NCI-H226 (cell line): ENCODE measurements around the gene LRRC53.

Experiments
- DNase-seq: peaks from one replicate; pipeline ENCODE4 v3.0.0-alpha.2; 2015

LRRC53 gene, protein sequence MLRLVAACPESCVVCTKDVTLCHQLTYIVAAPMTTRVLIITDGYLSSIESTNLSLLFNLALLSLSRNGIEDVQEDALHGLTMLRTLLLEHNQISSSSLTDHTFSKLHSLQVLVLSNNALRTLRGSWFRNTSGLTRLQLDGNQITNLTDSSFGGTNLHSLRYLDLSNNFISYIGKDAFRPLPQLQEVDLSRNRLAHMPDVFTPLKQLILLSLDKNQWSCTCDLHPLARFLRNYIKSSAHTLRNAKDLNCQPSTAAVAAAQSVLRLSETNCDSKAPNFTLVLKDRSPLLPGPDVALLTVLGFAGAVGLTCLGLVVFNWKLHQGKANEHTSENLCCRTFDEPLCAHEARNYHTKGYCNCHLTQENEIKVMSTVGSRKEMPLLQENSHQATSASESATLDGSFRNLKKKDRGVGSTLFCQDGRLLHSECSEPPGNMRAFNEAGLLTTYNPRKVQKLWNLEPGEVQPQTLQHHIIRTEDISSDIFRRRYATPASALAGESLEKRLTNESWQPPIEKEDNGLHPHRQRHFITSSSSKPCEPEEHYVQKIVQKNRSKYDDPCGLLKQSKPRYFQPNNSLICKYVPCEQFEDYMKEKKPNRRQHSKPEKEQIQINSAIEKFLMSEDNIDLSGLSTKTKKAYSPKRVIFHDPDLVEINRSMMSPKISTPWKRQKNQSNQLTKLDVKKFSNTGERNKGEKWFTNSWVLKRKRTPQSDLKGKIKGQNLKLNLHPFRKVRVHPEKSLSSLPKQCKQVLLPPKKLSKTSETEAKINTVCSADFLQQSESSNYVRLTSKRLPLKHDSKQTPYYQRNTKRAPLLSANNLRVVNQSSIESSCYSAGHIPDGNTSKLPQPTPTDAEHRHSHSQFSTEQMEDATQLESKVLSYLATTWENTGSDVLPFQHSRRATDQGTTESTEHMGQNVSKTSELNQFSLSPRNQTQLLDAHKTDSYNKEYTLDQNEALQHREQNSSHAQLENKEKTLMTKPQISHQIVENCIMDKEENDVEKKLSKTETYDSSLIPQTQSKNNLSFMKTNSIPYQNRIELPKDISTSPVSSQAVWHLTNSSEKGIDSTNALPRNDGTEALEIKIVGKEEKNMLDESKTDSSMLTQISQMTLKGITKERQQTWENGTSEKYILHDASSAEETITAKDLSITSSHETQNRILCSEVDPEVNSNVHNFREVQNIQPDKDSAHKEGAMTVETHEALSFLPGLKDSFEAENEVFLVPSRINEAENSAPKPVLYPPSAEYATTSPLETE

DNA sequence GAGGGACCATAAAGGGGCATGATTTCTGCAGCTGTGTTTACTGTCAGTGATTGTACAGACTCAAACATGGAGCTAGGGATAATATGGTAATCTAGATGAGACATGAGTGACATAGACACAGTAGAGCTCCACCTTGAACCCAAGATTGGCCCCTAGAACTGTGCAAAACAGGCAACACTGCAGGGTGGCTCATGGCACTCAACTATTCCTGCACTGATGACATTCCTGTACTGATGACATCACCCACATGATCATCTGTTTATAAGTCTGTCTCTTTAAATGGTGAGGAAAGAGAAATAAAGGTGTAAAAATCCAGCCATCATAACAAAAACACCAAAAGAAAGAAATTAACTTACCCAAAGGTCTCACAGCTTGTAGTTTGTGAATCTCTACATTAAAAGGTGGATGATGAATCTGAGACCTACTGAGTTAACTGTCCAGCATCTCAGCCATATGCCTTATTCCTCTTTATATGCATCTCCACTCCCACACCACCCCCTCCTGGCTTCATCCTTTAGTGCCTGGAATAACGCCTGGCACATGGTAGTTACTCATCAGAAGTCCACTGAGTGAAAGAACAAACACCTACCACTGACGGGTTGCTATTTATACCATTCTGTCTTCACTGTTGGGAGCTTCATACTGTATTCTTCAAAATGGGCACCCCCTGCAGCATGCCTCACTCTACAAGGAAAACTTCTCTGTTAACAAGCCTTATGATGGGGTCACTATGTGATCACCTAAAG is at the start of gene LRRC53:
Gene LRRC53 (minus strand): TSS at position 442 of the 746 bp plus-strand sequence. CDS start 29,262 bp downstream, outside the sequence.
- DNase-seq, result no peak

DNA sequence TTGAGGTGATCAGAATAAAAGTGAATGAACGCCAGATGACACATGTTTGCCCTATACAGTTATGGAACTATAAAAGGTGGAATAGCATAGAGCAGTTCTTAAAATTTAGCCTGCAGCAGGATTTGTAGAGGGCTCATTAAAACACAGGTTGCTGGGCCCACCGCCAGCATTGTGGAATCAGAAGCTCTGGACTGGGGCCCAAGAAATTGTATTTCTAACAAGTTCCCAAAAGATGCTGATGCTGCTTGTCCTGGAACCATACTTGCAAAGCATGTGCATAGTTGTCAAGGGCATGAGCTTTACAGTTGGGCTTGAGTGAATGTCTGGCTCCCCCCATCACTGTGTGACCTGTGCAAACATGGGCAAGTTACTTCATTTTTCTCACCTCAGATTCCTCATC is 37.5 kb upstream of the LRRC53 start:
- no peak for DNase-seq

DNA sequence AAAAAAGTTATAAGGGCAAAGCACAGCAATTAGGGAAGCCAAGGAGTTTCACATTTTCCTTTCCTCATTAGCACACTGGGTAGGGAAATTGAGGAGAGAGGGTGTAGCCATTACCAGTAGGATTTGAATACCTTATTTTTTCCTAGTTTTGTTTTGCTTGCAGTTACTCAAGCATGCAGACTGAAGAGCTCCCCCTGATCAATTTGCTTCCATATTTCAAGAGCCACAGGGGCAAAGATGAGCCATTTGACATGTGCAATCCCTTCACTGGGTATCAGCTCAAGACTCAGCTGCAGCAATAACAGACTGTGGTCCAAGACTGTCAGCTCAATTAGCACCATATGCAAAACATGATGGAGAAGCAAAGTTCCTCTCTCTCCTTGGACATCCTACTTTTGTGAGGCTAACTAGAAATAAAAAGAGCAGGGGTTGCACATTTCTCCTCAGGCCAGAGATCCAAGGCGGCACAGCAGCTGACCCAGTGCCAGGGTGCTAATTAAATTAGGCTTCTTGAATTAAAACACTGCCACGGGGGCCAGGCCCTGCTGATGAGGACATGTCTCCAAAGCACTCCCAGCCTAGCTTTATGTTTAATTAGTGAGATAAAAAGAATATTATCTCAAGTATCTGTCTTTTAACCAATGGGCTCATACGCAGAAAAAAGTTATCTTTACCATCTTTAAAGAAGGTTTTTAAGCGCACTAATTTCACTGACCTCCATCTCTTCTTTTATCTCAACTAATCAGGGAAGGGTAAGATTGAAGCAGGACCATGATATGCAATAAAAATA is 36.7 kb upstream of the LRRC53 start:
- no peak for DNase-seq

DNA sequence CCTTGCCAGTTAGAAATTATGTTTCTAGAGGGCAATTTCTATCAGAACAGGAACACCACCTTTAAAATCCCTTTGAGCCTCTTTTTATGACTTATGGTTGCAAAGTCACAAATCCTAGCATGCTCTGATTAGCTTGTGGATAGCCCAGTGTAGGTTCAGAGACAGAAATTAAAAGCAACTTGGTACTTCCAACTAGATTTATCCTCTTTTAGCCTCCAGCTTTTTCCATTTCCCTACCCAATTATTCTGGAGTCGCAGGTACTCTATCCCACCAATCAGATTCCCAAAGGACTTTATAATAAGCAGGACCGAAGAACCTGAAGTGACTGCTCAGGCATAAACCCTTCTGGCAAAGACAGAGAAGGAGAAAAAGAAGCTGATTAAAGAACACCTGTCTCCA is 33.4 kb upstream of the LRRC53 start:
- no peak for DNase-seq

DNA sequence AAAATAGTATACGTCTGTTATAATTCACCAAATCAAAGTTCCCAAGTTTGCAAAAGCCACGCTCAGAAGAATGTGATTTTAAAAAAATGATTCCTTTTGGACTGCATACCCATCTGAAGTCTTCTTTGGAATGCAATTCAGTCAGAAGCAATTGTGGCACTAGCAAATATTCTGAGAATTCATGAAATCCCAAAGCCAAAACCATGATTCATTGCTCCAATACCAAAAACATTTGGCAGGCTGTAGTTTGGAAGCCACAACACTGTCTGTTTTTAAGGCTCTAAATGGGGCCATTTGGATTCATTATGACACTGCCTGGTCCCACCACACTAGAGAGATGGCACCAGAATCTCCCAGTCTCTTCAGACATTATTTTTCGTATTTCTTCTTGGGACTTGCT is 21.8 kb upstream of the LRRC53 start:
- no peak for DNase-seq

DNA sequence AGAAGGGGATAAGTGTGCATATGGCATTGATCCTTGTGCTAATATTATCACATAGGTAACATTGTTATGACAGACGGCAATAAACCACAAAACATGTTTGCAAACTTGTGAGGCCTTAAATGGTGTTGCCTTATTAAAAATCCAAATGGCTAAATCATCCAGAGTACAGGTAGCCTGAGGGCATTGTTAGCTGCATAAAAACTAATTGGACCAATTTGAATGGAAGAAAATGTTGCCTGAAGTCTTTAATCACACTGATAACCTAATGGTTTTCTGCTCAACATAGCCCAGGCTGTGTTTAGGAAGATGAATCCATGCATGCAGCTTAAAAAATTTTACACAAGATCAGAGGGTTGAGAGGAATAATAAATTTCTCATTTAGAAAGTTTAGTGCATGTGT is 19.4 kb upstream of the LRRC53 start:
- DNase-seq, result no peak

DNA sequence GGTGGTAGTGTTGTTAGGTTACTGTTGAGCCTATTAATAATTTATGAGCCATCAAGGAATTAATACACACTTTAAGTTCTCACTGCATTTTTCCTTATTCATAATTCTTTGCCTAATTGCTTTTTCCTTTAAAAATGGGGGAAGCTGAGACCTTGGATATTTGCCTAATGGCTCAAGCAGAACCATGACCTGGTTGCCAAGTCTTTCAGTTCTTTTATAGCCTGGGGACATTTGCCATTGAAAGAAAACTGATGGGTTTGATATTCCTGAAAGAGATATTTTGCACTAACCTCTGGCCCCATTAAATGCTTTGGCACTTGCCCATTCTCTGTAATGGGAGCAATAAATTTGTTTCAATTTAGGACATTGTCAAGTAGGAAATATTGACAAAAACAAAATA is 18.5 kb upstream of the LRRC53 start:
- DNase-seq, result no peak

DNA sequence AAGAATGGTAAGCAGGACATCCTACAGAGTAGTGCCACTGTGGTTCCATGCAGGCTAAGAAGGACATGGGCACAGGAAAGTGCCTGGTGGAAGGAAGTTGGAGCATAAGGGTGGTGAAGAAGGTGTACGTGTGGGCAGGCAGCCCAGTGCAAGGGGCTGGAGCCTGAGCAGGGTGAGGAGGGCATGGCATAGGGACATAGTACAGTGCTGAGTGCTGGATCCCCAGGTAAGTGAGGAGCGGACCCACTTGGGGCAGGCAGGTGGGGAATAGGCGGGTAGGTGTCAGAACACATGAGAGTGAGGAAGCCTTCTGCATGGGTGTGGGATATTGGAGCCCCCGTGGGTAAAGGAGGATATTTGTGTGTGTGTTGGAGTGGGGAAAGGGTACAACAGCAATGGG is 15.7 kb upstream of the LRRC53 start:
- no peak for DNase-seq

DNA sequence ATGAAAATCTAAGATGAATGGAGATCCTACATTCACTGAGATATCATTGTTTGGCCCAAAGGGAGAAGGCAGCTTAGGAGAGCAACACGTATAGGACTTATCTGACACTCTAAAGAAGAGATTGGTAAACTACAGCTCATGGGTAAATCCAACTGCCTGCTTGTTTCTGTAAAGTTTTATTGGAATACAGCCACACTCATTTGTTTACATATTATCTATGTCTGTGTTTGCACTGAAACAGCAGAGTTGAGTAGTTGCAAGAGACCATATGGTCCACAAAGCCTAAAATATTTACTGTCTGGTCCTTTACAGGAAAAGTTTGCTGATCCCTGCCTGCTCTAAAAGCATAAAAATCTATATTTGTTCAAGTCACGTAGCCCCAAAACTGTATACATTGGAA is 14.3 kb upstream of the LRRC53 start:
- no peak for DNase-seq

DNA sequence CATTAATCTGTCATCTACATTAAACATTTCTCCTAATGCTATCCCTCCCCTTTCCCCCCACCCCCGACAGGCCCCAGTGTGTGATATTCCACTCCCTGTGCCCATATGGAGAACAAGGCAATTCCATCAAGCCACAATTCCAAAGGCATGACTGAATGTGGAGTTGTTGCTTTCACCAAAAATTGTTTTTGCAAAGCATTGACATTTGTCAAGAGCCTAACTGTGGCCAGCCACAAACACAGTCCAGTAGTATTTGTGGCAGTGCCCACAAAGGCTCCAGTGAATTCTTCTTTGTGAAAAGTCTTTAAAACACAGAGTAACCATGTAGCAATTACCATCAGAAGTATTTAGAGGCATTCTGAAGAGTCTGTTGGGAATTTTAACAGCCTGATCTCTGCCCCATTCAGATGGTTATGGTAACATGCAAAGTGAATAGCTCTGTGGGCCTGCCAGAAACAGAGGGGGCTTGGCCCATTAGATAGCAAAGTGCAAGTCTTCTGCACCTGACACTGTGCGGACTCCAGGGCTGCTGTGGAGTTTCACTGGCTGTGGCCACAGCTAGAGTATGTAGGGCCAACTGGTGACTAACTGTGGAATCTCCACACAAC is 11.6 kb upstream of the LRRC53 start:
- no peak for DNase-seq

DNA sequence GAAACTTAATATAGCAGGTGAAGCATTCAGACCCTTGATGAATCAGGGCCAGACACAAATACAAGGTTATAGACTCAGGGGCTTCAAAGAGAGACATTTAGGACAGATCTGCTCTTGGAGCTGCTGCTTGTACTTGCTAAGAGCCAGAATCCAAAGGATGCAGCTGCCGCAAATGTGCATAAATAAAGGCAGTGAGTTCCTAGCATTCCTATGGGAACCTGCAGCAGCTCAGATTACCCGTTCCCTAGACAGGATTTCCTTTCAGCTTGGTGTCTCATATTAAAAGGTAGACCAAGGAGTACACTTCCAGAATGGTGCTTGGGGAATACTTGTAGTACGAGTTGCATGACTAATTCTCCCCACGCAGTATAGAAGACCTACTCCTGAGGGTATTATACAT is 9.7 kb upstream of the LRRC53 start:
- no peak for DNase-seq

DNA sequence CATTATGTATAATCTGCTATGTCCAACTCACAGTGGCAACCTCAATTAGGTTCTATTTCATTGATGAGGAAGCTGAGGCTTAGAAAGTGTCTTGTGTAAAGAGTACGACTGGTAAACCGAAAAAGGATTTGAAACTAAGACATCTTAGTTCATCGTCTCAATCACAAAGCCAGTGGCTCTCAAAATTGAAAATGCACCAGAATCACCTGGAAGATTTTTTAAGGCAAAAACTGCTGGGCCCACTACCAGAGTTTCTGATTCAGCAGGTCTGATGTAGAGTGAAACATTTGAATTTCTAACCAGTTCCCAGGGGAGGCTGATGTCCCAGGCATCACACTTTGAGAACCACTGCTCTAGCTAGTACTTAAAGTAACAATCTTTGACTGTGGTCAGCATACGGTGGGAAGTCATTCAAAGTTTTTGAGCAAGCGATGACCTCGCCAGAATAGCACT is 5.2 kb upstream of the LRRC53 start:
- no peak for DNase-seq

DNA sequence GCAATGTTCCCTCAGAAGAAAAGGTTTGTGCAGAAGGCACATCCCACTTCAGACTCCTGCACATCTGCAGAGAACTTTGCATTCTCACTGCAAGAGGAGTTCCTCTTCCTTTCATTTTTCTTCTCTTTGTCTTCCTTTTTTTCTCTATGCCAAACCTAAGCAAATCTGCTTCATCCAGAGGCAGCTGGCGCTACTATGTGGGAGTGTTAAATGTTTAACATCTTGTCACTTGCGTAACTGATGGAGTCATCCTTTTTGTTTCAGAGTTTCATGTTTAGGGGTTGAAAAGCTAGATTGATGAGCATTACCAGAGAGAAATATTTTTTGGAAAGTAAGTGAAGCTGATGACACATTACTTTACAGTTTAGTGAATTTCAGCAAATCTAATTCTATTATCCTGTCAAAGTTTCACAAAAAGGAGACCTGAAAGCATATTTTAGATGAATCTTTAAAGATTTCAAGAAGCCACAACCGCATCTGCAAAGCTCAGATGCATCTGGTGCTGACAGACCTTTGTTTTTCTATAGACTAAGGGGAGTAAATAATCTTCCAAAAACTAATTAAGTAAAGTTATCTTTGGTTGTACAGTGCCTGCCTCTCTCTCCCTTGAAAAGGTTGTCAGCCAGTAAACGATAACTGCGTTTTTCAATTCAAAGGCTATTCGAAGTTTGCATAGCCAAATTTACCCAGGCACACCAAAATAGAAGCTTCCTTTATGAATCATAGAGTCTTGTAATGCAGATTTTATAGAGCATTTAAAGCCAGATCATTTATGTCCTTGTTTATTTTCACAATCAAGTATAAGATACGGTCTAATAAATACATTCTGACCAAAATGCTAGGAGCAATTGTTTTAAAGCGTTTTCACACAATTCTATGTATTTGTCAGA is 1.2 kb upstream of the LRRC53 start:
- no peak for DNase-seq

DNA sequence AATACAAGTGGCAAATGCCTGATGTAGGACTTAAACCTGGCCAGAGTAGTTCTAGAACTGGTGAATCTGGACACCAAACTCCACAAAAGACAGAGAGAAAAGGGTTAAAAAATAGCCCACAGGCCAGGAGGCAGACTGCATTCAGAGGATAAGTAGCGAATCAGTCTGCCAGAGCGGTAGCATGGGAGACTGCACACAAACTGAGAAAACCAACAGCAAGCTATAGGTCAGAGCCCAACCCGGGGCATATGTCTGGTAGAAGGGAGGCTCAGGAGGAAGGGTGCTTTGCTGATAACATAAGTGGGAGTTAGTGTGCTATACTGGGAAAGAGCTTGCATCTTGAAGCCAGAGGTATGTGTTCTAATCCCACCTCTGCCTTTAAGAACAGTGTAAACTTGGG is 4.0 kb downstream of the LRRC53 start:
- no peak for DNase-seq

DNA sequence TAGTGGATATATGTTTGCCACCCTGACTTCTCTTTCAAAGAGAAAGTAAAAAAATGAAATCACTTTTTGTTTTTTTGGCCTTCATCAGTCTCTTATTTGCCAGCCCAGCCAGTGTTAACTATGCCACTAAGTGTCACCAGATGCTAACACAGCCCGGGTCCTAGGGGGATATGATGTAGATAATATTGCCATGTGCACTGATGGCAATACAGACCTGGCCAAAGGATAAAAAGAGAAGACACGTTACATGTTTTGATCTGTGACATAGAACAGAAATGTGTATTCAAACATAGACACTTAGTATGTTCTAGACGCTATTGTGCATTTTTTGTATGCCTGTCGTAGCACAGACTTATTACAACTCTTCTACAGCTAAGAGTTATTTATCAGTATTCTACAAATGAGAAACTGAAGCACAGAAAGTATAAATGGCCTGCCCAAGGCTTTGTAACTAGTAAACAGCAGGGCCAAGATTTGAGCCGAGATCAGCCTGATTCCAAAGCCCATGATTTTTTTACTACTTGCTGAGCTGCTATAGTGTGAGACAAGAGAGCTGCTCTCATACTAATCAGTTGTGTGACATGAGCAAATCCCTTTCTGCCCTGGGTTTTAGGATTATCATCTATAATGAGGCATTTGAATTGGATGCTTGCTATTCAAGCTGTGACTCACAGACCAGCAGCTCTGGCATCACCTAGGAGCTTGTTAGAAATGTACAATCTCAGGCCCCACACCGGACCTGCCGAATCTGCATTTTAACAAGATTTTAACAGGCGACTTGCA is 6.3 kb downstream of the LRRC53 start:
- no peak for DNase-seq

DNA sequence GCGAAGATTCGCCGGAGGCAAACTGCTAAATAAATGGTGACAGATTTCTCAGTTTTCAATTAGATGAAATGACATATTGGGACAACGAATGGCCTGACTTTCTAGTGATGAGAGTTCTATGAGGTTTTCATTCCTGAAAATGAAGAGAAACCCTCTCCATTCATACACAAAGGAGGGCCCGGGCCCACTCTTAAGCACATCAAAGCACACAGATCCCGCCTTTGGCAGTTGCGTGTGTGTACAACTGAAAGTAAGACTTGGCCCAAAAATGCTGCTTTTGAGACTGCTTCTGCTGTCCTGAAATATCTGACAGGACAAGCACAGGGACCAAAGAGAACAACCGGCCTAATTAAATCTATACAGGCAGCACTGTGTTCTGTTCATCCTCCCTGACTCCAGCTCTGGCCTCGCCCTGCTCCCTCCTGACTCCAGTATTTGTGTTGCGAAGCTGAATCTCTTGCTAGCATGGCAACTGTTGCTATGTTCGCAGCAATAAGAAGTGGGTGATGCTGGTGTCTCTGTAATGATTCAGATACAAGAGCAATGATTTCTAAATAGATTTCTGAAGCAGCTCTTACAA is 7.4 kb downstream of the LRRC53 start:
- no peak for DNase-seq

DNA sequence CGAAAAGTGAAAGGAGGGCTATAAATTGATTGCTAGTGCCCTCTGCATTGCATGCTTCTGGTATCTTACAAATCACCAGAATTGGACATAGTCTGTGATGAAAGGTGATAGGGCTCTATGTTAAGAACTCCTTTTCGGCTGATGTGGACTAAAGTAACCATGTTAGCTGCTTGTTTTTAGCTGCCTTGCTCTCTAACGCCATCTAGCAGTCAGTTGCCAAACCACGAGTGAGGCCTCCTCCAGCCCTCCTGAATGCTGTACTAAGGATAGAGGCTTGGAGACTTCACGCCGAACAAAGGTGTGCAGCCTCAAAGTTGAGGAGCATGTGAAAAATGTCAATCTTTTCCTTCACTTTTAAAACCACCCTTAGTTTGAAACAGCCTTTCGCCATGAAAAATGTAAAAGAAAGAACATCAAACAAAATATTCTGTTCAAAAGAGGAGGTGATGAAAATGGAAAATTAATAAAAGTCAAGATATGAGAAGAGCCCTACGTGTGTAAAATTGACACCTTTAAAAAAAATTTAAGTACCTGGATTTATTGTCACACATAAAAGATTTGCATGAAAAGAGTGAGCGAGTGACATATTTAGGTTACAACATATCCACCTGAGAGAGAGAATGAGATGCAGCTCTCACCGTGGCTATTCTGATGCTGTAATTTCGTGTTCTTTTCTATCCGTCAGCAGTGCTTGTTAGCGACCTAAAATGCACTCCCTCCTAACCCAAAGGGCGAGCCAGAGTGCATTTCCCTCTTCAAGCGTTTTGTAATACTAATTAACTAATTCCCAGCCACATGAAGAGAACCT is 8.1 kb downstream of the LRRC53 start:
- DNase-seq, result no peak

DNA sequence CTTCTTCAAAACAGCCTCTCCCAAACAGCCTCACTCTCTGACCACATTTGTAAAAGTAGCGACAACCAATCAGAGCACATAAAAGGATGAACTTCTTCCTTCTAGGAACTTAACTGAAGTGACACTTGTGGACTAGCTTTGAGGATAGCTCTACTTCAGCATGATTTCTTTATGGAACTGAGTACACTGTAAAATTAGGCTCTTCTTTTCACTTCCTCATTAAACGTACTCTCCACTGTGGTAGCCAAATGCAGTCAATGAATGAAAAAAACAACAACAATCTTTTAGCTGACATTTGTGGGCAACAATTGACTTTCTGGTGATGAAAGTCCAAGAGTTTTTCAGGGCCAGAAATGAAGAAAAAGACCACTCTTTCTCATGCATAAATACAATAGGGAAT is 9.6 kb downstream of the LRRC53 start:
- DNase-seq, result no peak
